ENCODE data around the gene SH2D5.

Gene SH2D5

GRCh38 chr1:20733360-20733975, 965 bp upstream of the SH2D5 start:
- ATAC-seq: no peak
- TF ChIP-seq BACH2 (CRISPR knock-in tag; IDR thresholded peaks at IDR 0.05; ENCODE audit: borderline replicate concordance) (no peak), POU6F1 (CRISPR knock-in tag; IDR thresholded peaks at IDR 0.05; ENCODE audit: borderline replicate concordance, low read depth) (no peak), ZFP30 (CRISPR knock-in tag; IDR thresholded peaks at IDR 0.05) (no peak), ZC3H10 (CRISPR knock-in tag; IDR thresholded peaks at IDR 0.05) (no peak), TSHZ2 (CRISPR knock-in tag; IDR thresholded peaks at IDR 0.05) (no peak), TOX (CRISPR knock-in tag; IDR thresholded peaks at IDR 0.05; ENCODE audit: borderline replicate concordance) (no peak), SNAI2 (CRISPR knock-in tag; IDR thresholded peaks at IDR 0.05) (no peak), ISL1 (CRISPR knock-in tag; IDR thresholded peaks at IDR 0.05) (no peak), ARNTL (CRISPR knock-in tag; IDR thresholded peaks at IDR 0.05; ENCODE audit: borderline replicate concordance, low read depth) (no peak), ZNF565 (CRISPR knock-in tag; conservative IDR thresholded peaks at IDR 0.05; ENCODE audit: low read depth) (no peak), ZFP3 (CRISPR knock-in tag; IDR thresholded peaks at IDR 0.05) (no peak), ZNF70 (CRISPR knock-in tag; IDR thresholded peaks at IDR 0.05) (no peak), GLIS3 (CRISPR knock-in tag; IDR thresholded peaks at IDR 0.05) (no peak), PATZ1 (CRISPR knock-in tag; IDR thresholded peaks at IDR 0.05; ENCODE audit: borderline replicate concordance) (no peak)

DNA sequence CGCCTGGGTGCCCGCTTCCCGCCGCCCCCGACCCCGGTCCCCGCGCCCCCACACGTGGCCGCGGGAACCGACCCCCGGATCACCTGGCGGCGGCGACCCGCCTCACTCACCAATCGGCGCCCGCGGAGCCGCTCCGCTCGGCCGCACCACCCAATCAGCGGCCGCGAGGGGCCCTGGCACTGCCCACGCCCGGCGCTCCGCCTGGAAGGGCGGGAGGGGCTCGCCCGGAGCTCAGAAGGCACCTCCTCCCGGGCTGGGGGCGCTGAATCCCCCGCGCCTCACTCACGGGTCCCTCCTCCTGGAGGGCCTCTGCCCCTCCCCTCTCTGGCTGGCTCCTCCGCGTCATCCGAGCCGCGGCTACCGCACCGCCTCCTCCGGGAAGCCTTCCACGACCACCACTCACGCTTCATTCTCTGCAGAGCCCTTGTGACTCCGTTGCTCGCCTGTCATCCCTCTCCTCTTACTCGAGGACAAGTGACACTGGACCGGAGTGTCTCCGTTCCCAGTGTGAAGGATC, 374 bp downstream of the SH2D5 start:
- ATAC-seq: peak; percentile 83
- TF ChIP-seq SNAI2 (CRISPR knock-in tag; IDR thresholded peaks at IDR 0.05) (no peak), ZFP30 (CRISPR knock-in tag; IDR thresholded peaks at IDR 0.05) (no peak)

DNA sequence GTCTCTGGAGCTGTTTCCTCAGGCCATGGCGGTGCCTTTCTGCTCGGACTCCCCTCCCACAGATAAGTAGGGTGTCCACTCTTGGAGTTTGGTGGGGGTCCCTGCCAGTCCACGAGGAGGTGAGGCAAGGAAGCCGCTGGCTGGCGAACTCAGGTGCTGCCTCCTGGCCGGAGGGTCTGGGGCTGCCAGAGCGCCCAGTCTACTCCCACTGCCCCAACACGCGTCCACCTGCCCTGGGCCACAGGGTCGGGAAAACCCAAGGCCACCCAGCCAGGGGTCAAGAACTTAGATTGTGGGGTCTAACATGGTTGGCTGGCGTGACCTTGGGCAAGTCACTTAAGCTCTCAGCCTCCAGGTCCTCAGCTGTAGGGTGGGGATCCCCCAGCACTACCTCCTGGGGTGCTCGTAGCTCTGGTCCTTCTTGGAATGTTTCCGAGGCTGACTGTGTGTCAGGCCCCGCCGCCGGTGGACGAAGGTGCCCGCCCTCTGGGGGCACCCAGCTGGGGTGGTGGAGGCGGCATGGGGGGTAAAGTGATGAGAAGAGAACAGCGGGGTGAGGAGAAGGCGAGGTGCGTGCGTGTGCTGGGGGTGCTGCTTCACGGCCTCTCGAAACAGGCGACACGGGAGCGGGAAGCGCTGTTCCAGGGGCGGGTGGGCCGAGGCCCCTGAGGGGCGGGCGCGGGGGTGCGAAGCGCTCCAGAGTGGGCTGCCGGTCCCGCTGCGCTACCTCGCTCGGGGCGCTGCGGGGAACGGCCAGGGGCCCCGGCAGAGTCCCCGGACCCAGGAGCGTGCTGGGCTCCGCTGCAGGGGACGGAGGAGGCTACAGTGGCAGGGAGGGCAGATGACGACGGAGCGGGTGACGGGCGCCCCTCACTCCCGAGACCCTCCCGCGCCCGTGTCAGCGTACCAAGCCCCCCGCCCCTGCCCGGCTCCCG, 1.2 kb downstream of the SH2D5 start:
- TF ChIP-seq SNAI2 (CRISPR knock-in tag; IDR thresholded peaks at IDR 0.05): no peak
- no peak for TF ChIP-seq ZNF565 (CRISPR knock-in tag; conservative IDR thresholded peaks at IDR 0.05; ENCODE audit: low read depth)
- TF ChIP-seq POU6F1 (CRISPR knock-in tag; IDR thresholded peaks at IDR 0.05; ENCODE audit: borderline replicate concordance, low read depth): no peak
- TF ChIP-seq GLIS3 (CRISPR knock-in tag; IDR thresholded peaks at IDR 0.05): no peak
- TF ChIP-seq PPARA (CRISPR knock-in tag; IDR thresholded peaks at IDR 0.05; ENCODE audit: borderline replicate concordance): no peak
- TF ChIP-seq ZFP3 (CRISPR knock-in tag; IDR thresholded peaks at IDR 0.05): no peak
- no peak for TF ChIP-seq OSR1 (CRISPR knock-in tag; IDR thresholded peaks at IDR 0.05)
- no peak for TF ChIP-seq ISL1 (CRISPR knock-in tag; IDR thresholded peaks at IDR 0.05)
- TF ChIP-seq ZNF8 (CRISPR knock-in tag; IDR thresholded peaks at IDR 0.05): no peak
- no peak for TF ChIP-seq PATZ1 (CRISPR knock-in tag; IDR thresholded peaks at IDR 0.05; ENCODE audit: borderline replicate concordance)
- TF ChIP-seq TCF4 (CRISPR knock-in tag; IDR thresholded peaks at IDR 0.05; ENCODE audit: borderline replicate concordance): no peak
- TF ChIP-seq ARNTL (CRISPR knock-in tag; IDR thresholded peaks at IDR 0.05; ENCODE audit: borderline replicate concordance, low read depth): no peak
- no peak for TF ChIP-seq TSHZ2 (CRISPR knock-in tag; IDR thresholded peaks at IDR 0.05)
- no peak for TF ChIP-seq TOX (CRISPR knock-in tag; IDR thresholded peaks at IDR 0.05; ENCODE audit: borderline replicate concordance)
- TF ChIP-seq ZFP30 (CRISPR knock-in tag; IDR thresholded peaks at IDR 0.05): no peak
- no peak for TF ChIP-seq CSDC2 (CRISPR knock-in tag; IDR thresholded peaks at IDR 0.05)
- no peak for TF ChIP-seq RARB (CRISPR knock-in tag; IDR thresholded peaks at IDR 0.05)
- no peak for ATAC-seq
